LNCAP (cell line): ENCODE measurements around the gene SALL1.

Source experiments
- TF ChIP-seq, protein P1 (sequence below): fragments of 450-650 bp; IDR thresholded peaks from 2 replicates; pipeline ENCODE4 v1.5.1; 2017; ENCODE audit warnings: mild to moderate bottlenecking

SALL1 gene

DNA sequence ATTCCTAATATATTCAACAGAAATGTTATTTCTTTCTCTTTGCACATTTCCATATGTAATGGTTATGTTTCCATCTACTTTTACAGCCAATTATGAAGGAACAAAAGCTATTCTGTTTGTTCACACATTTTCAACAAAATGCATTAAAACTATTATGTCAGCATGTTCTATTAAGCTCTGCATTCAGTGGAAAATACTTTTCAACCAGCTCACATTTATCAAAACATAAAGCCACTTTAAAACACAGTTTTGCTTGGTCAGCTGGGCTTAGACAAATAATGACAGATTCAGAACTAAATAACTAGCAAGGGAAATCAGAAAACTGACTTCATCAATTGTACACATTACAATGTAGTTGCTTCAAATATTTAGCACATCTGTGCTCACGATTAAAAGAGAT lies 6.9 kb downstream of the SALL1 start:
- TF ChIP-seq, protein P1, sequence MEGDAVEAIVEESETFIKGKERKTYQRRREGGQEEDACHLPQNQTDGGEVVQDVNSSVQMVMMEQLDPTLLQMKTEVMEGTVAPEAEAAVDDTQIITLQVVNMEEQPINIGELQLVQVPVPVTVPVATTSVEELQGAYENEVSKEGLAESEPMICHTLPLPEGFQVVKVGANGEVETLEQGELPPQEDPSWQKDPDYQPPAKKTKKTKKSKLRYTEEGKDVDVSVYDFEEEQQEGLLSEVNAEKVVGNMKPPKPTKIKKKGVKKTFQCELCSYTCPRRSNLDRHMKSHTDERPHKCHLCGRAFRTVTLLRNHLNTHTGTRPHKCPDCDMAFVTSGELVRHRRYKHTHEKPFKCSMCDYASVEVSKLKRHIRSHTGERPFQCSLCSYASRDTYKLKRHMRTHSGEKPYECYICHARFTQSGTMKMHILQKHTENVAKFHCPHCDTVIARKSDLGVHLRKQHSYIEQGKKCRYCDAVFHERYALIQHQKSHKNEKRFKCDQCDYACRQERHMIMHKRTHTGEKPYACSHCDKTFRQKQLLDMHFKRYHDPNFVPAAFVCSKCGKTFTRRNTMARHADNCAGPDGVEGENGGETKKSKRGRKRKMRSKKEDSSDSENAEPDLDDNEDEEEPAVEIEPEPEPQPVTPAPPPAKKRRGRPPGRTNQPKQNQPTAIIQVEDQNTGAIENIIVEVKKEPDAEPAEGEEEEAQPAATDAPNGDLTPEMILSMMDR = no peak

- TF ChIP-seq, protein P1 = no peak
Observed at GRCh38 chr16:51143196-51143977, 7.7 kb downstream of the SALL1 start.

DNA sequence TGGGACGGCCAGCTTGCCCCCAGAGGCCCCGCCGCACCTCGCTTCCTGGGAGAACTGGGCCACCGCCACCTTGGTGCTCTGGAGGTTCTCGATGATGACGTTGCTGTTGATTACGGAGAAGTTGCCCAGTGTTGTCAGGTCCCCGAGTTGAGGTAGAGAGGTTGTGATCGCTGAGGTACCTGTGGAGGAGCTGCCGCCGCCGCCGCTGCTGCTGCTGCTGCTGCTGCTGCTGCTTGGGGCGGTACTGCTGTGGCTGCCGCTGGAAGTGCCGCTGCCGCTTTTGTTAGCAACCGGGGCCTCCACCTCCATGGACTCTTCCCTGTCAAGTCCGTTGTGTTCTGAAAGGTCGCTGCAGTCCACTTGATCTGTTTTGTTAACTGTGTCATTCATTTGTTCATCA lies 9.5 kb downstream of the SALL1 start:
- TF ChIP-seq, protein P1 = no peak

- TF ChIP-seq, protein P1 = no peak
Observed at GRCh38 chr16:51141106-51141505, 10.0 kb downstream of the SALL1 start.

- TF ChIP-seq, protein P1 = no peak
Observed at GRCh38 chr16:51140112-51140511, 11.0 kb downstream of the SALL1 start.

DNA sequence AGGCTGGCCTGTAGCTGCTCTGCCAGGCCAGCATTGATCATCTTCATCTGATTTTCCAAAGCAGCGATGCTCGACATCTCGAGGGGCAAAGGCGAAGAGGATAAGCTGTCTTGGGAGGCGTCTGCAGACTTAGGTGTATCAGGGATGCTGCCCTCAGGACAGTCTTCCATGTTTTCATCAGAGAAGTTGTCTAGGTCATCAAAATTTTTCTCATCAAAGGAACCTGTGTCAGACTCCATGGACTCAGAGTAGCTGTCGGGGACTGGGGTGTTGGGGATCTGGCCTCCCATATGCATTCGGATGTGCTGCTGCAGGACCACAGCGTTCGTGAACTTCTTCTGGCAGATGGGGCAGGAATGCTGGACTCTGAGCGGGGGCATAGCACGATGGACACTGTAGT lies 11.5 kb downstream of the SALL1 start:
- TF ChIP-seq, protein P1 = no peak

GRCh38 chr16:51138178-51138577 lies 12.9 kb downstream of the SALL1 start:
- TF ChIP-seq, protein P1 = no peak

GRCh38 chr16:51137097-51137496 lies 14.0 kb downstream of the SALL1 start:
- TF ChIP-seq, protein P1 = no peak
